ENCODE measurements around the gene OS9. TPM values are rescaled to one million over a fixed set of nuclear protein-coding genes. Genes with fewer than 3 reads are reported as not detected.

OS9 gene
- total and polyA plus RNA-seq, 4 donors = 136 to 357 (median 216) TPM

DNA sequence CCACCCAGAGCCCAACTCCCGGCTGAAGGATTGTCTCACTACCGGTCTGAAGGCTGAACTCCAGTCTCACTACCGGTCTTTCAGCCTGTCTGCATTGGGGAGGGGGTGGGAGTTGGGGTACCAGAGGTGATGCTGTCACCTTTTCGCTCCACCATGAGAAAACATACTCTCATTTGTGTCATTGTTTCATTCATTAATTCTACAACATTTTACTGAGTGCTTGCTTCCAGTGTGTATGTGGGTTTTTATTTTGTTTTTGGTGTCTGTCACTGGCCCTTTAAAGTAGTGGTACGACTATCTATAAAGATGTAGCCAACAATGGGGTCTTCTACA lies 58.7 kb downstream of the OS9 start:
- TF ChIP-seq RXRA (IDR thresholded peaks at IDR 0.05) = no peak
- TF ChIP-seq SP1 (IDR thresholded peaks at IDR 0.05) = peak; percentile 28
- no peak for TF ChIP-seq NR2F2 (IDR thresholded peaks at IDR 0.05)
- TF ChIP-seq, protein P1, sequence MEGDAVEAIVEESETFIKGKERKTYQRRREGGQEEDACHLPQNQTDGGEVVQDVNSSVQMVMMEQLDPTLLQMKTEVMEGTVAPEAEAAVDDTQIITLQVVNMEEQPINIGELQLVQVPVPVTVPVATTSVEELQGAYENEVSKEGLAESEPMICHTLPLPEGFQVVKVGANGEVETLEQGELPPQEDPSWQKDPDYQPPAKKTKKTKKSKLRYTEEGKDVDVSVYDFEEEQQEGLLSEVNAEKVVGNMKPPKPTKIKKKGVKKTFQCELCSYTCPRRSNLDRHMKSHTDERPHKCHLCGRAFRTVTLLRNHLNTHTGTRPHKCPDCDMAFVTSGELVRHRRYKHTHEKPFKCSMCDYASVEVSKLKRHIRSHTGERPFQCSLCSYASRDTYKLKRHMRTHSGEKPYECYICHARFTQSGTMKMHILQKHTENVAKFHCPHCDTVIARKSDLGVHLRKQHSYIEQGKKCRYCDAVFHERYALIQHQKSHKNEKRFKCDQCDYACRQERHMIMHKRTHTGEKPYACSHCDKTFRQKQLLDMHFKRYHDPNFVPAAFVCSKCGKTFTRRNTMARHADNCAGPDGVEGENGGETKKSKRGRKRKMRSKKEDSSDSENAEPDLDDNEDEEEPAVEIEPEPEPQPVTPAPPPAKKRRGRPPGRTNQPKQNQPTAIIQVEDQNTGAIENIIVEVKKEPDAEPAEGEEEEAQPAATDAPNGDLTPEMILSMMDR (IDR thresholded peaks at IDR 0.05; ENCODE audit: low read depth, low read length, missing input control) = no peak
- no peak for TF ChIP-seq HNF4A (conservative IDR thresholded peaks at IDR 0.05)
- TF ChIP-seq REST (IDR thresholded peaks at IDR 0.05) = no peak
- TF ChIP-seq JUND (IDR thresholded peaks at IDR 0.05) = no peak
- TF ChIP-seq EGR1 (IDR thresholded peaks at IDR 0.05; ENCODE audit: low read depth in 2 of 2) = peak in 1 of 2 donors; percentile 4
- Histone ChIP-seq H3K4me1 (ENCODE audit: control insufficient read depth in 4 of 4, insufficient read depth in 4 of 4, low read length in 3 of 4) (peaks cover 6 to 35% (median 27%) of the 10 kb centered on the region in 4 donors), H3K27ac (ENCODE audit: low read depth in 1 of 2, low read length in 2 of 2) (peak overlapping the region; percentile 26 to 29), H3K36me3 (ENCODE audit: control insufficient read depth in 4 of 4, insufficient read depth in 3 of 4, low read depth in 1 of 4, low read length in 3 of 4) (peaks cover 4 to 13% (median 11%) of the 10 kb centered on the region in 4 donors), H3K4me3 (ENCODE audit: low read depth in 1 of 3, low read length in 3 of 3) (peak overlapping the region in 2 of 3 donors; percentile 20 to 27), H3K9me3 (ENCODE audit: control insufficient read depth in 4 of 4, low read length in 3 of 4) (no peaks in the 10 kb centered on the region), H3K27me3 (ENCODE audit: control insufficient read depth in 4 of 4, insufficient read depth in 4 of 4, low read length in 3 of 4) (no peaks in the 10 kb centered on the region), H3K9ac (ENCODE audit: low read depth in 1 of 2, low read length in 2 of 2) (peak overlapping the region in 1 of 2 donors; percentile 40)
- 3% methylated on average over 5 of the region's 5 CpGs for WGBS
- DNase-seq (ENCODE audit: low spot score) = no peak

DNA sequence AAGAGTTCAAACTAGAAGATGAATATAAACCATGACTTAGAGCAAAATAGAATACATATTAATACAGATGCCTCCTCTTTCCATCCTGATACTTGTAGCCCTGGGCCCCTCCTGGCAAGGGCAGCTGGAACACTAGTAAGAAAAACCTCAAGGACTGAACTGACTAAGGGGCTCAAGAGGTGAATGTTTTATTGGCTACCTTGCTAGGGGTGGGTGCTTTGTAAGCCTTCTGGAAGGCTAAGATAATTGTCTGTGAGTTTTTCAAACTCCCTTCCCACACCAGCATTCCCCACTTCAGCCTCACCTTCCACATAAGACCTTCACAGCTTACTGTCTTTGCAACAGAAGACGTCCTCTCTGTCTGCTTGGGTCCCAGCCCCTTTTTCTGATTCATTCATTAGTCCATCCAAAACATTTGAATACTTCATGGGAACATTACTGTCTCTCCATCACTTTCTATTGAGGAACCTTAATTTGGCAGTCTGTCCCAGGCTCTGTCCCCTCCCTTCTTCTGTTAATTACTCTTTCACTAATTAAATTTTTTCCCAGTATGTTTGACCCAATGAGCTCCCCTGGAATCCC lies 59.9 kb downstream of the OS9 start:
- H3K4me1 ChIP-seq (ENCODE audit: control insufficient read depth in 4 of 4, insufficient read depth in 4 of 4, low read length in 3 of 4) = peaks cover 6 to 35% (median 27%) of the 10 kb centered on the region in 4 donors
- 39% methylated on average over 1 of the region's 1 CpG for WGBS
- H3K9me3 ChIP-seq (ENCODE audit: control insufficient read depth in 4 of 4, low read length in 3 of 4) = no peaks in the 10 kb centered on the region
- H3K4me3 ChIP-seq (ENCODE audit: low read depth in 1 of 3, low read length in 3 of 3) = no peak overlapping the region
- H3K27me3 ChIP-seq (ENCODE audit: control insufficient read depth in 4 of 4, insufficient read depth in 4 of 4, low read length in 3 of 4) = no peaks in the 10 kb centered on the region
- no peak overlapping the region for H3K27ac ChIP-seq (ENCODE audit: low read depth in 1 of 2, low read length in 2 of 2)
- DNase-seq (ENCODE audit: low spot score) = no peak
- peaks cover 2 to 14% (median 6%) of the 10 kb centered on the region in 4 donors for H3K36me3 ChIP-seq (ENCODE audit: control insufficient read depth in 4 of 4, insufficient read depth in 3 of 4, low read depth in 1 of 4, low read length in 3 of 4)
- TF ChIP-seq HNF4A (conservative IDR thresholded peaks at IDR 0.05) = no peak
- TF ChIP-seq SP1 (IDR thresholded peaks at IDR 0.05) = no peak
- TF ChIP-seq EGR1 (IDR thresholded peaks at IDR 0.05; ENCODE audit: low read depth in 2 of 2) = no peak
- TF ChIP-seq MAX (IDR thresholded peaks at IDR 0.05) = no peak
- no peak for TF ChIP-seq HNF4G (IDR thresholded peaks at IDR 0.05)
- no peak for TF ChIP-seq GABPA (IDR thresholded peaks at IDR 0.05 in 1 of 2, conservative IDR thresholded peaks at IDR 0.05 in 1 of 2)
- no peak for TF ChIP-seq RAD21 (IDR thresholded peaks at IDR 0.05)
- TF ChIP-seq REST (IDR thresholded peaks at IDR 0.05) = no peak
- TF ChIP-seq TAF1 (conservative IDR thresholded peaks at IDR 0.05) = no peak
- TF ChIP-seq RXRA (IDR thresholded peaks at IDR 0.05) = no peak
- no peak for TF ChIP-seq FOXA2 (IDR thresholded peaks at IDR 0.05)
- TF ChIP-seq, protein P2, sequence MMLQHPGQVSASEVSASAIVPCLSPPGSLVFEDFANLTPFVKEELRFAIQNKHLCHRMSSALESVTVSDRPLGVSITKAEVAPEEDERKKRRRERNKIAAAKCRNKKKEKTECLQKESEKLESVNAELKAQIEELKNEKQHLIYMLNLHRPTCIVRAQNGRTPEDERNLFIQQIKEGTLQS (IDR thresholded peaks at IDR 0.05) = no peak
- TF ChIP-seq, protein P3, sequence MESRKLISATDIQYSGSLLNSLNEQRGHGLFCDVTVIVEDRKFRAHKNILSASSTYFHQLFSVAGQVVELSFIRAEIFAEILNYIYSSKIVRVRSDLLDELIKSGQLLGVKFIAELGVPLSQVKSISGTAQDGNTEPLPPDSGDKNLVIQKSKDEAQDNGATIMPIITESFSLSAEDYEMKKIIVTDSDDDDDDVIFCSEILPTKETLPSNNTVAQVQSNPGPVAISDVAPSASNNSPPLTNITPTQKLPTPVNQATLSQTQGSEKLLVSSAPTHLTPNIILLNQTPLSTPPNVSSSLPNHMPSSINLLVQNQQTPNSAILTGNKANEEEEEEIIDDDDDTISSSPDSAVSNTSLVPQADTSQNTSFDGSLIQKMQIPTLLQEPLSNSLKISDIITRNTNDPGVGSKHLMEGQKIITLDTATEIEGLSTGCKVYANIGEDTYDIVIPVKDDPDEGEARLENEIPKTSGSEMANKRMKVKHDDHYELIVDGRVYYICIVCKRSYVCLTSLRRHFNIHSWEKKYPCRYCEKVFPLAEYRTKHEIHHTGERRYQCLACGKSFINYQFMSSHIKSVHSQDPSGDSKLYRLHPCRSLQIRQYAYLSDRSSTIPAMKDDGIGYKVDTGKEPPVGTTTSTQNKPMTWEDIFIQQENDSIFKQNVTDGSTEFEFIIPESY (IDR thresholded peaks at IDR 0.05) = no peak
- TF ChIP-seq, protein P1 (IDR thresholded peaks at IDR 0.05; ENCODE audit: low read depth, low read length, missing input control) = no peak
- H3K9ac ChIP-seq (ENCODE audit: low read depth in 1 of 2, low read length in 2 of 2) = no peak overlapping the region
